ENCODE measurements around the gene SPRR1B.
"Not testable (repeated sequence)": the region's sequence is repeated elsewhere in the genome, so short reads cannot be mapped to it uniquely, and the experiment has no call there.

SPRR1B gene

DNA sequence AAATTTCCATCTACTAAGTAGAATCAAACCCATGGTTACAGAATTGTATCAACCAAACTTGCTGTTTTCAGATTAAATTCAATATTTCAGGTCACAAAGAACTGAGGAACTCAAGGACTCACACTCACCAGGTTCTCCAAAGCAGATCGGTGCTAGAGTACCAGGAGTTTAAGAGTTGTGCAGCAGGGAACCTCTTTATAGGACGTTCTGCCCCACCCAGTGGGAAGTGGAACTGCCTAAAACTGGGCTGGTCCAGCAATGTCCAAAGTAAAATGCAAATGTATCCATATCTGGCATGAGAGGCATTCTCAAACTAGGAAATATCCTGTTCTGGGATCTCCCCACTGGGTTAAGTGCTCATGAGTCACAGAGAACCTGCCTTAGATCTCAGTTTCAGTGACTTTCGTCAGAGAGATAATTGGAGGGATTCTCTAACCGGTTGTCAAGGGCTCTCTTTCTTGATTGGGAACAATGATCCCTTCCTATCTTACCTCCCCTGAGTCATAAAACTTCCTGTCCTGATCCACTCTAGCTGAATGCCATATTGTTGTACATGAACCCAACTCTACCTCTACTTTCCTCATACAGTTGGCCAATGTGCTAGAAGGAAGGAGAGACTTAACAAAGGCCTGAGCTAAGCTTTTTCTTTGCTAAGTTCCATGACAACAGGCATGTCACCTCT, 10.1 kb downstream of the SPRR1B start, which contains the start of gene SPRR2D:
SPRR2D (minus strand) TSS at position 171 of the 682 bp plus-strand sequence. CDS start 774 bp downstream, outside the sequence.
- no peak for DNase-seq

DNA sequence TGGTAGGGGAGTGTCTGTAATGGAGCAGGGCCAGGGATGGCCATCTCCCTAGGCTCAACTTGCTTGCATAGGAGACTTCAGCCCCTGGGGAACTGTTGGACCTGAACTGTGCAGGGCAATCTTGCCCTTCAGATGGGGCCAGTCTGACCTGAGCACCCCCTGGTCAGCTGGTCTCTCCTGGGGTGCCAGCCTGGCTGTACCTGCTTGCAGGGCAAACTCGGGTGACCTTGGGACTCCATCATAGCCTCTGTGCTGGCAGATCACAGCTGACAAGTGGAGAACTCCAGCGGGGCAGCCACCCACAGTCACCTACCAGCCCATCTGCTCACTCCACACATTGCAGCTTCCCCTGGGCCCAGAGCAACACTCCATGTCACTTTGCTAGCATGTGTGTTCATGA, 18.2 kb downstream of the SPRR1B start:
- no peak for DNase-seq

- not testable (repeated sequence) for DNase-seq
These were observed 25.1 kb downstream of the SPRR1B start for GRCh38 chr1:153056111-153056510.

DNA sequence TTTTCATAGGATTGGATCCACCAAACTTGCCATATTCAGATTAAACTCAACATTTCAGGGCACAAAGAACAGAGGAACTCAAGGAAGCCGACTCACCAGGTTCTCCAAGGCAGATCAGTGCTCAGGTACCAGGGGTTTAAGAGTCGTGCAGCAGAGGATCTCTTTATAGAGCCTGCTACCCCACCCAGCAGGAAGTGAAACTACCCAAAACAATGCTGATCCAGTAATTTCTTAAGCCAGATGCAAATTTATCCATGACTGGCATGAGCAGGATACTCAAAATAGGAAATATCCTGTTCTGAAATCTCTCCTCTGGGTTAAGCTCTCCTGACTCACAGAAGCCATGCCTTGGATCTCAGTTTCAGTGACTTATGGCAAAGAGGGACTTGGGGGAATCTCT, 26.4 kb downstream of the SPRR1B start, which contains the start of gene SPRR2A:
SPRR2A (minus strand) TSS at position 138 of the 400 bp plus-strand sequence. CDS start 777 bp downstream, outside the sequence.
- DNase-seq, result no peak

DNA sequence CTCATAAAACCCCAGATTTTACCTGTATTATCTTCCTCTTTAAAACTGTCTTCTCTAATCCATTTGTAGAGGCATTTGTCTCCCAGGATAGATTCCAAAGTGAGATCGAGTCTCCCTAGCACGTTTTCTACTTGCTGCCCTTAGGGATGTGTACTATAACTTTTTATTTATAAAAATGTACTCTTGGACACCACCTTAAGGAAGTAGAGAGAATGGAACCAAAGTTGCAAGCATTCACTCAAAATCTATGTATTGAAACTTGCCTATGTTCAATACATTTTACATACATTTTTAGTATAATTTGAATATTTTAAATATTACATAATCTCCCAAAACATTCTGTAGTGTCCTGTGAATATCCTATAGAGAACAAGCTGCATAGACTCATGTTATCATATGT, 27.2 kb downstream of the SPRR1B start:
- DNase-seq, result no peak

GRCh38 chr1:153058826-153059784, 28.1 kb downstream of the SPRR1B start:
- DNase-seq, result no peak

GRCh38 chr1:153070243-153070642, 39.2 kb downstream of the SPRR1B start:
- DNase-seq, result no peak

- DNase-seq, result no peak
These were observed 40.5 kb downstream of the SPRR1B start, which contains the start of gene SPRR2B for GRCh38 chr1:153071511-153071910. Gene SPRR2B (minus strand): TSS chr1:153071611. CDS start chr1:153070839, 772 bp downstream.

DNA sequence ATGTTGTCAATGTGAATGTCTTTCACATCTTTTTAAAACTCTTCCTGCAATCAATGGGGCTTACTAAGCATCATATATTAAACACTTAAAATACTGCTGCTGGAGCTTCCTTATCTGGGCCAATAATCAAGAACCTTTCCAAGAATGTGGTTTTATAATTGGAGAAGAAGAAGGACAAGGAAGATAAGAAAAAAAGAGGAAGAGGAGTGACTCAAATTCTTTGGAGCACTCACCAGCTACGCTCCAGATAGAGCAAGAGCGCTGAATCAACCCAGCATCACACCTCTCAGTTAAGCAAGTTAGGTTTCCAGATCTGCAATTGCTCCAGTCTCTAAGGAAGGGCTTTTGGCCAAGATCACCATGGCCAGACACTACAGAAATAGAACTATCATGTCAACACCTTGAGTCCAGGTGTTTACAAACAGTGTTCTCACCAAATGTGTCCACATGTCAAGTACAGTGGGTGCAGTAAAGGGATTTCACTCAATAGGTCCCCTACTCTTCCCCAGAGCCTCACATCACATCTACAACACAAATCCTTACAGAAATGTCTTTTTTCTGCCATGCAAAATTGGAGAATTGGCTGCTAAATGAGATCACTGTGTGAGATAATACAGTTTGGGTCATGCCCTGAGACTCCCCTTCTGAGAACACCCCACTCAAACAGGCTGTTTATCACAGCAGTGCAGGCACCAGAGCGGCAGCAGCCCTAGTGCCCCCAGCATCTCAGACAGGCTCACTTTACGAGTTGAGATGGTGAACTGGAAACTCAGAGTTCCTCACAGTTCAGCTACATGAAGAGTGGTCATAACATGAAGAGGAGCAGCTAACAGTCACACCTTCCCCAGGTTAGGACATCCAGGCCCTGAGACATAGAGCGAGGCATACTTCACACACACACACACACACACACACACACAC, 42.1 kb downstream of the SPRR1B start:
- no peak for DNase-seq

DNA sequence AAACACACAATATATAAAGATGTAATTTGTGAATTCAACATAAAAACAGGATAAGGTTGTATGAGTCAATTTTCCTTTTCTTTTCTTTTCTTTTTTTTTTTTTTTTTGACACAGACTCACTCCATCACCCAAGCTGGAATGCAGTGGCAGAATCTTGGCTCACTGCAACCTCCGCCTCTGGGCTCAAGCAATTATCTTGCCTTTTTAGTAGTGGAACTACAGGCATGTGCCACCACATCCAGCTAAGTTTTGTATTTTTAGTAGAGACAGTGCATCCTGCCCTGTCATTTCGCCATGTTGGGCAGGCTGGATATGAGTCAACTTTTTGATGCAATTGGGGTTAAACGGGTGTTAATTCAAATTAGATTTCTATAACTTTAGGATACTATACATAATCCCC, 50.7 kb downstream of the SPRR1B start:
- DNase-seq, result no peak

Measured in NCI-H526 (cell line).